Spleen (tissue), 7 donors: ENCODE data around the gene SLC7A5.

Experiments
- POLR2A ChIP-seq, 3 donors: fragments of 450-650 bp; IDR thresholded peaks; one replicate each; pipeline ENCODE4 v1.5.1; 2017; ENCODE audit warnings: antibody characterized with exemption in 3 of 3, mild to moderate bottlenecking in 1 of 3
- POLR2AphosphoS5 ChIP-seq, 3 donors: sonication (generic); formaldehyde crosslinking; IDR thresholded peaks; one replicate each; pipeline ENCODE4 v1.5.1; 2017; ENCODE audit warnings: antibody characterized with exemption in 3 of 3
- TF ChIP-seq, protein P1 (sequence below), 11 experiments: fragments of 200-600 bp in 7 of 11; fragments of 450-650 bp in 4 of 11; sonication (generic) in 4 of 11; IDR thresholded peaks in 8 of 11; conservative IDR thresholded peaks in 3 of 11; 1 replicate in 7 of 11; 2 replicates in 4 of 11; pipeline versions ENCODE4 v1.4.0 to v1.8.0; 2016 to 2021; ENCODE audit warnings: antibody characterized with exemption in 11 of 11, inconsistent platforms in 4 of 11, mild to moderate bottlenecking in 1 of 11
- donor health status: DM: no; HTN: no; CAD: no; lungs with moderate emphysema.
- donor health status: DM: no; HTN: no; CAD: no.
- donor health status: DM: no; HTN: no; CAD: no.

DNA sequence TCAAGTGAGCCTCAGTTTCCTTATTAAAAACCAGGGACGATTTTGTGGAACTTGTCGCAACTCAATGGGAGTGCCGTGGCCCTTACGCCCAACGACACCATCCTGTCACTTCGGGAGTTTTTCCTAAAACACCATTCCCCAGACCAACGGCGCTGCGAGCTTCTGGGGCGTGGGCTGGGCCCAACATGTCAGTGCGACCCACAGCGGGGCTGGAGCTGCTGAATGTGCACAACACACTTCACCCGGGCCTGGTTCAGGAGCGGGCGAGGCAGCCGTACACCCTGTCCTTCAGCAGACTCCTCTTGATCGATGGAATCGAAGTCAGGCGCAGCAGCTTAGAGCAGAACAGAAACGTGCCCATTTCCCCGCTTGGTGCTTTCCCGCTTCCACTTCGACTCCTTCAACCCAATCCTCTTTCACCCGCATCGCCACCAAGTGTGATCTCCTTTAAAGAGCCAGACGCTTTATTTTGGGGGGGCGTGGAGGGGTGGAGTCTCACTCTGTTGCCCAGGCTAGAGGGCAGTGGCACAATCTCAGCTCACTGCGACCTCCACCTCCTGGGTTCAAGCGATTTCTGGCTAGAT, 13.2 kb upstream of the SLC7A5 start:
- no peak for TF ChIP-seq POLR2AphosphoS5 (IDR thresholded peaks at IDR 0.05)
- TF ChIP-seq, protein P1, sequence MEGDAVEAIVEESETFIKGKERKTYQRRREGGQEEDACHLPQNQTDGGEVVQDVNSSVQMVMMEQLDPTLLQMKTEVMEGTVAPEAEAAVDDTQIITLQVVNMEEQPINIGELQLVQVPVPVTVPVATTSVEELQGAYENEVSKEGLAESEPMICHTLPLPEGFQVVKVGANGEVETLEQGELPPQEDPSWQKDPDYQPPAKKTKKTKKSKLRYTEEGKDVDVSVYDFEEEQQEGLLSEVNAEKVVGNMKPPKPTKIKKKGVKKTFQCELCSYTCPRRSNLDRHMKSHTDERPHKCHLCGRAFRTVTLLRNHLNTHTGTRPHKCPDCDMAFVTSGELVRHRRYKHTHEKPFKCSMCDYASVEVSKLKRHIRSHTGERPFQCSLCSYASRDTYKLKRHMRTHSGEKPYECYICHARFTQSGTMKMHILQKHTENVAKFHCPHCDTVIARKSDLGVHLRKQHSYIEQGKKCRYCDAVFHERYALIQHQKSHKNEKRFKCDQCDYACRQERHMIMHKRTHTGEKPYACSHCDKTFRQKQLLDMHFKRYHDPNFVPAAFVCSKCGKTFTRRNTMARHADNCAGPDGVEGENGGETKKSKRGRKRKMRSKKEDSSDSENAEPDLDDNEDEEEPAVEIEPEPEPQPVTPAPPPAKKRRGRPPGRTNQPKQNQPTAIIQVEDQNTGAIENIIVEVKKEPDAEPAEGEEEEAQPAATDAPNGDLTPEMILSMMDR (IDR thresholded peaks at IDR 0.05 in 8 of 11, conservative IDR thresholded peaks at IDR 0.05 in 3 of 11): no peak
- no peak for TF ChIP-seq POLR2A (IDR thresholded peaks at IDR 0.05)
